GM18517 (cell line): ENCODE data around the gene RIN2.
"Not testable (repeated sequence)": the region's sequence is repeated elsewhere in the genome, so short reads cannot be mapped to it uniquely, and the experiment has no call there.

Experiments used
- ATAC-seq: cut with Tn5 transposase; IDR thresholded peaks from one replicate; pipeline ENCODE4 v1.9.1; 2021; ENCODE audit warnings: mild to moderate bottlenecking, moderate library complexity; ENCODE audit not compliant: unreplicated experiment

Gene RIN2

GRCh38 chr20:19738951-19739350 is 19.1 kb upstream of the RIN2 start:
- no peak for ATAC-seq

- no peak for ATAC-seq
Observed at GRCh38 chr20:19739351-19739750, 18.7 kb upstream of the RIN2 start.

GRCh38 chr20:19740512-19740911 is 17.5 kb upstream of the RIN2 start:
- no peak for ATAC-seq

- ATAC-seq = no peak
Observed at GRCh38 chr20:19741924-19742323, 16.1 kb upstream of the RIN2 start.

- no peak for ATAC-seq
Observed at GRCh38 chr20:19742974-19743639, 15.0 kb upstream of the RIN2 start.

GRCh38 chr20:19743640-19743995 is 14.4 kb upstream of the RIN2 start:
- ATAC-seq = no peak

- ATAC-seq = no peak
Observed at GRCh38 chr20:19745106-19745505, 13.0 kb upstream of the RIN2 start.

- ATAC-seq = no peak
Observed at GRCh38 chr20:19745584-19745983, 12.5 kb upstream of the RIN2 start.

GRCh38 chr20:19746396-19746795 is 11.7 kb upstream of the RIN2 start:
- no peak for ATAC-seq

GRCh38 chr20:19747903-19748302 is 10.2 kb upstream of the RIN2 start:
- no peak for ATAC-seq

GRCh38 chr20:19748681-19749080 is 9.4 kb upstream of the RIN2 start:
- no peak for ATAC-seq

- ATAC-seq = no peak
Observed at GRCh38 chr20:19749618-19750071, 8.4 kb upstream of the RIN2 start.

- no peak for ATAC-seq
Observed at GRCh38 chr20:19750101-19750606, 7.9 kb upstream of the RIN2 start.

GRCh38 chr20:19750907-19751636 is 7.0 kb upstream of the RIN2 start:
- no peak for ATAC-seq

GRCh38 chr20:19754201-19754600 is 3.9 kb upstream of the RIN2 start:
- ATAC-seq = not testable (repeated sequence)

- ATAC-seq = no peak
Observed at GRCh38 chr20:19756761-19757486, 1.1 kb upstream of the RIN2 start.

- ATAC-seq = no peak
Observed at GRCh38 chr20:19757487-19758132, 448 bp upstream of the RIN2 start.

GRCh38 chr20:19758501-19759331 is 658 bp downstream of the RIN2 start:
- ATAC-seq = no peak

GRCh38 chr20:19760371-19760721 is 2.3 kb downstream of the RIN2 start:
- ATAC-seq = no peak

GRCh38 chr20:19761326-19761725 is 3.3 kb downstream of the RIN2 start:
- ATAC-seq = no peak
